Activated naive CD8-positive, alpha-beta T cell (primary cell): Measurements from ENCODE around the gene TMEM63C.

ENCODE experiments used
- H3K27ac Mint-ChIP-seq: one replicate; pipeline ENCODE4 v1.8.0; 2021; ENCODE audit warnings: mixed read lengths
- H3K27me3 Mint-ChIP-seq: one replicate; pipeline ENCODE4 v1.8.0; 2021; ENCODE audit warnings: mixed read lengths
- H3K36me3 Mint-ChIP-seq: one replicate; pipeline ENCODE4 v1.8.0; 2021; ENCODE audit warnings: mixed read lengths
- H3K4me1 Mint-ChIP-seq: one replicate; pipeline ENCODE4 v1.8.0; 2021; ENCODE audit warnings: low read depth, mixed read lengths
- H3K4me3 Mint-ChIP-seq: one replicate; pipeline ENCODE4 v1.8.0; 2021; ENCODE audit warnings: mild to moderate bottlenecking, mixed read lengths
- H3K9me3 Mint-ChIP-seq: one replicate; pipeline ENCODE4 v1.8.0; 2021; ENCODE audit warnings: low read depth, mixed read lengths

The TMEM63C gene

DNA sequence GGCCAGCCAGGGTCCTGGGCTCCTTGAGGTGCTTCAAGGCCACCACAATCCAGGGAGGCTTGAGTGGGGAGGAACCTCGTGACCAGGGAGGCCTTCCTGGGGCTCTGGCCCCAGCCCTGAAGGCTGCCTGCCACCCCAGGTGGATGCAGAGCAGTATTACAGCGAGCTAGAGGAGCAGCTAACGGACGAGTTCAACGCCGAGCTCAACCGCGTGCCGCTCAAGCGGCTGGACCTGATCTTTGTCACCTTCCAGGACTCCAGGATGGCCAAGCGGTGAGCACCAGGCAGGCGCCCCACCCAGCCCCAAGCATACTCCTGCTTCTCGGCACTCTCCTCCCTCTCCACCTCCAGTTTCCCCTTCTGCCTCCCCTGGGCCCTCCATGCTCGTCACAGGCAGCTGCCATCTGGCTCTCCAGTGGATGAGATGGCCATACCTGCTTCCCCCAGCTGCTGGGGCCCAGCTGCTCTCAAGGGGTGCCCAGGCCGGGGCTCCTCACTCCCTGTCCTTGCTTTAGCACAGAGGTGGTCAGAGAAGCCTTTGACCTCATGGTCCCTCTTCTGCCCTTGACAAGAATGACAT, 58.8 kb downstream of the TMEM63C start:
- H3K4me3 Mint-ChIP-seq = no peak overlapping the region
- no peaks in the 10 kb centered on the region for H3K27me3 Mint-ChIP-seq
- no peaks in the 10 kb centered on the region for H3K9me3 Mint-ChIP-seq
- no peaks in the 10 kb centered on the region for H3K36me3 Mint-ChIP-seq
- no peaks in the 10 kb centered on the region for H3K4me1 Mint-ChIP-seq
- H3K27ac Mint-ChIP-seq = no peak overlapping the region

DNA sequence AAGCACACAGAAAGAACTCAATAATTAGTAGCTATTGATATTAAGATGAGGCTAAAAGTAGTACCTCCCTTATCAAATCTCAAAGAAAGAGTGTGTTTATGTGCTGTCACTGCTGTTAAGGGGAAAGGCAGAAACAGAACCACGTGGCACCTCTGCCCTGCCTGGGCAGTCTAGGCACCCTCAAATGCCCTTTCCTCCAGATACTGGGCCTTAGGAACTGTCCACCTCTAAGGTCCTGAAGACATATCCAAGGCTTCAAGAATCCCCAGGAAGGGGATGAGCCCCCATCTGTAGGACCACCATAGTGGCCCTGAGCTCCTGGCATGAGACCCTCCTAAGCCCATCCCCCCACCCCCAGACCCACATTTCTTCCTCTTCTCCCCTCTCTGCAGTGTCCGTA, 60.4 kb downstream of the TMEM63C start:
- Mint-ChIP-seq H3K4me1 (no peaks in the 10 kb centered on the region), H3K27ac (no peak overlapping the region), H3K36me3 (no peaks in the 10 kb centered on the region), H3K27me3 (no peaks in the 10 kb centered on the region), H3K4me3 (no peak overlapping the region), H3K9me3 (no peaks in the 10 kb centered on the region)

DNA sequence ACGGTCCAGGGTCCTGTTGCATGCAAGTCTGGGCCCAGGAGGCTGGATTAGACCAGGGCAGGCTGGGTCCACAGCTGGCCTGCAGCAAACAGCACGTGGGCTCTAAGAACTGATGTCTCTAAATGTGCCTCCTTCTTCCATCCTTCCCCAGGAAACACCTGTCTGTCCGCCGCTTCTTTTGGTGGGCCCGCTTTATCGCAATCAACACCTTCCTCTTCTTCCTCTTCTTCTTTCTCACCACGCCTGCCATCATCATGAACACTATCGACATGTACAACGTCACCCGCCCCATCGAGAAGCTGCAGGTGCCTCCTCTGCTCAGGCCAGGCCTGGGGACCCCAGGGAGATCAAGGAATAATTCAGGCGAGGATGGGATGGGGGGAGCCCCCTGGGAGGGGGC, 61.2 kb downstream of the TMEM63C start:
- Mint-ChIP-seq H3K36me3 (no peaks in the 10 kb centered on the region), H3K4me1 (no peaks in the 10 kb centered on the region), H3K9me3 (no peaks in the 10 kb centered on the region), H3K27me3 (no peaks in the 10 kb centered on the region), H3K27ac (no peak overlapping the region), H3K4me3 (no peak overlapping the region)

DNA sequence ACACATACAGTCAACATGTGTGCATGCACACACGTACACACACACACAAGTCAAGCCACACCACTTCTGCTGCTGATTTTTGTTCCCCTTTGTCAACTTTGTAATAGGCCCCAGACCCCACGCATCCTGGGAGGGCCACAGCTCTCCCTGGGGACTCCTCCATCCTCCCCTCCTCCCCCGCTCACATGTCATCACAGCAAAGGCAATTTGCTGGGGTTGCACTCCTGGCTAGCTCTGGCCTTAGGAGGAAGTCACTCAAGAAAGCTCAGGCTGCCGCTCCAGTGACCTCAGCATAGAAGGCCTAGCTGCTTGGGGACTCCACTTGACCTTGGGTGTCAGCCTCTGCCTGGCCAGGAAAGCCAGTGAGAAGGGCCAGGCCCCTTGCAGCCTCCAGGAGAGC, 62.3 kb downstream of the TMEM63C start:
- Mint-ChIP-seq H3K36me3 (no peaks in the 10 kb centered on the region), H3K27me3 (no peaks in the 10 kb centered on the region), H3K4me3 (no peak overlapping the region), H3K27ac (no peak overlapping the region), H3K9me3 (no peaks in the 10 kb centered on the region), H3K4me1 (no peaks in the 10 kb centered on the region)

DNA sequence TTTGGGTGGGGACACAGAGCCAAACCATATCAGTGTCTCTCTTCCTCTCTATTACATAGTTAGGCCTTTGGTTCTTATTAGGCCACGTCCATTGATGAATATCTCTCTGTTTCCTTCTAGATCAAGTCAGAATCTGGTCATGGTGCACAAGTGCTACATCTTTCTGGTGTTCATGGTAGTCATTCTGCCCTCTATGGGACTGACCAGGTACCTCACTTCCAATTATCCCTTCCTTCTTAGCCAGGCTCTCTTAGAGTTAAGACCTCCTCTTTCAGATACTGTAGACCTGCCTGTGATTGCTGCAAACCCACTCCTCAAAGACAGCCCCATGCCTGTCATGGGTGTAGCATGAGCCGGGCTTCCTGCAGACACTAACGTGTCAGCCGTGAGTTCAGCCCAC, 64.2 kb downstream of the TMEM63C start:
- no peaks in the 10 kb centered on the region for H3K27me3 Mint-ChIP-seq
- no peak overlapping the region for H3K27ac Mint-ChIP-seq
- no peak overlapping the region for H3K4me3 Mint-ChIP-seq
- H3K9me3 Mint-ChIP-seq = no peaks in the 10 kb centered on the region
- H3K4me1 Mint-ChIP-seq = no peaks in the 10 kb centered on the region
- no peaks in the 10 kb centered on the region for H3K36me3 Mint-ChIP-seq

DNA sequence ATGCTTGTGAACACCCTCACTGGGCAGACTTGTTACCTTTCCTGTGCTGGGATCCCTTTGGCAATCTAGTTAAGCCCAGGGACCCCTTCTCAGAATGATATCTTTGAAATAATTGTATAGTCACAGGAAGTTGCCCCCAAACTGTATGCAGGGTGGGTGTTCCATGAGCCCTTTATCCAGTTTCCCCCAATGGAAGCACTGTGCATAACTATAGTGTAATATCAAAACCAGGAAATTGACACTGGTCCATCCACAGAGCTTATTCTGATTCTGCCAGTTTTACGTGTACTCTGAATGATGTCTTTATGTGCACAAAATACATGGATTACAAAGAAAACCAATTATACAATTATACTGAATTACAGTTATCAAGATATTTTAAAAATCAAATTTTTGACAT, 65.2 kb downstream of the TMEM63C start:
- H3K4me3 Mint-ChIP-seq = no peak overlapping the region
- H3K27me3 Mint-ChIP-seq = no peaks in the 10 kb centered on the region
- no peaks in the 10 kb centered on the region for H3K9me3 Mint-ChIP-seq
- no peak overlapping the region for H3K27ac Mint-ChIP-seq
- H3K4me1 Mint-ChIP-seq = no peaks in the 10 kb centered on the region
- no peaks in the 10 kb centered on the region for H3K36me3 Mint-ChIP-seq

DNA sequence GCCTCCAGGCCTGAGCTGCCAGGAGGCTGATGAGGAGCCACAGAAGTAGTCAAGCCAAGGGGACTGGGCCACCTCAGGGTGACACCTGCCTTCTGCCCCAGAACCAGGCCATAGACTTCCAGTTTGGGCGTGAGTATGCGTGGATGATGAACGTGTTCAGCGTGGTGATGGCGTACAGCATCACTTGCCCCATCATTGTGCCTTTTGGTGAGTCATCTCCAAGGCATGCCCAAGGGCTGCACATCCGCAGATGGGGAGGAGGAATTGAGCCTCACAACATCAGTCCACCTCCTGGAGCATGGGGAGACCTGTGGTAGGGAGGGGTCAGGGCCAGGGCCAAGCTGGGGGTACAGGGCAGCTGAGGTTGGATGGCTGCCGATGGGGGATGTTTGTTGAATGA, 67.1 kb downstream of the TMEM63C start:
- Mint-ChIP-seq H3K36me3 (no peaks in the 10 kb centered on the region), H3K9me3 (no peaks in the 10 kb centered on the region), H3K4me1 (no peaks in the 10 kb centered on the region), H3K27ac (no peak overlapping the region), H3K27me3 (no peaks in the 10 kb centered on the region), H3K4me3 (no peak overlapping the region)

DNA sequence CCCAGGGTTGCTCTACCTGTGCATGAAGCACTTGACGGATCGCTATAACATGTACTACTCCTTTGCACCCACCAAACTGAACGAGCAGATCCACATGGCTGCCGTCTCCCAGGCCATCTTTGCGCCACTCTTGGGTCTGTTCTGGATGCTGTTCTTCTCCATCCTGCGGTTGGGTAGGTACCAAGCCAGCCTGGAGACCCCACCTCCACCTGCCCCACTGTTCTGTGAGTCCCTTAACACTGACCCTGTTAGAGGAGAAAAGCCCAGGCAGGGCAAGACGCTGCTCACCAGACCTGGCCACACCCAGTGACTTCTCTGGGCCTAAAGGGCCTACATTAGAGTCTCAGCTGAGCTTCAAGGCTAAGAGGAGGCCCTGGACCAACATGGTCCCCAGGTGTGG, 67.7 kb downstream of the TMEM63C start:
- no peaks in the 10 kb centered on the region for H3K9me3 Mint-ChIP-seq
- H3K4me1 Mint-ChIP-seq = no peaks in the 10 kb centered on the region
- H3K27me3 Mint-ChIP-seq = no peaks in the 10 kb centered on the region
- no peak overlapping the region for H3K4me3 Mint-ChIP-seq
- H3K27ac Mint-ChIP-seq = no peak overlapping the region
- no peaks in the 10 kb centered on the region for H3K36me3 Mint-ChIP-seq

DNA sequence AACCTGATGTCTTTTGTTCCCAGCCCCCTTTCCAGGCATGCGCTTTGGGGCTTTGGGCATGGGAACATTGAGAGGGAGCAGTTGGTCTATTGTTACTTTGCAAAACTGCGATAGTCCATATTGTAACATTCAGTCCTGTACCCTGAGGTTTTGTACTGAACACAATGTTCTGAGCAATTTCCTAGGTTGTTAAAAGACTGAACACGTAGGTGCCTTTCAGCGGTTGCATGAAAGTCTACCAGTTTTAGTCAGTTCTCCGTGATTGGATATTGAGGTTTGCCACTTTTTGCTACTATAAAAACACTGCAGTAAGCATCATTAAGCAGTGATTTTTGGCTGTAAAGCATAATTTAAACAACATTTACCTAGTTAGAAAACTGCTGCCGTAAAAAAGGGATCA, 69.3 kb downstream of the TMEM63C start:
- Mint-ChIP-seq H3K27ac (no peak overlapping the region), H3K36me3 (no peaks in the 10 kb centered on the region), H3K4me1 (no peaks in the 10 kb centered on the region), H3K9me3 (no peaks in the 10 kb centered on the region), H3K4me3 (no peak overlapping the region), H3K27me3 (no peaks in the 10 kb centered on the region)

DNA sequence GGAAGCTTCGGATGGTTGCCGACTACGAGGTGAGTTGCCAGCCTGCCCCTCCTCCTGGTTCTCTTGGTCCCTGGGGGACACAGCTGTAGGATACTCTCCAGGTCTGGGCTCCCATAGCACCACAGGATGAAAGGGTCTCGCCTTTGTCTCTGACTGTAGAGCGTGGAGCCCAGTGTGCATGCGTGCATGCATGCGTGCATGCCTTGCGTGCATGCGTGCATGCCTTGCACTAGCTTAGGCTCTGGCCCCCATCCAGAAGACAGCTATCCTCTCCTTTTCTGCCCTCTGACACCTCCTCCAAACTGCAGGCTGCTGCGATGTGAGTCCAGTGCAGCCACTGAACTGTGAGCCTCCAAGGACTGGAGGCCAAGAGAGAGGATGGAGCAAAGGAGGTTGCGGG, 70.3 kb downstream of the TMEM63C start:
- no peak overlapping the region for H3K4me3 Mint-ChIP-seq
- no peak overlapping the region for H3K27ac Mint-ChIP-seq
- no peaks in the 10 kb centered on the region for H3K27me3 Mint-ChIP-seq
- no peaks in the 10 kb centered on the region for H3K36me3 Mint-ChIP-seq
- H3K4me1 Mint-ChIP-seq = no peaks in the 10 kb centered on the region
- H3K9me3 Mint-ChIP-seq = no peaks in the 10 kb centered on the region

DNA sequence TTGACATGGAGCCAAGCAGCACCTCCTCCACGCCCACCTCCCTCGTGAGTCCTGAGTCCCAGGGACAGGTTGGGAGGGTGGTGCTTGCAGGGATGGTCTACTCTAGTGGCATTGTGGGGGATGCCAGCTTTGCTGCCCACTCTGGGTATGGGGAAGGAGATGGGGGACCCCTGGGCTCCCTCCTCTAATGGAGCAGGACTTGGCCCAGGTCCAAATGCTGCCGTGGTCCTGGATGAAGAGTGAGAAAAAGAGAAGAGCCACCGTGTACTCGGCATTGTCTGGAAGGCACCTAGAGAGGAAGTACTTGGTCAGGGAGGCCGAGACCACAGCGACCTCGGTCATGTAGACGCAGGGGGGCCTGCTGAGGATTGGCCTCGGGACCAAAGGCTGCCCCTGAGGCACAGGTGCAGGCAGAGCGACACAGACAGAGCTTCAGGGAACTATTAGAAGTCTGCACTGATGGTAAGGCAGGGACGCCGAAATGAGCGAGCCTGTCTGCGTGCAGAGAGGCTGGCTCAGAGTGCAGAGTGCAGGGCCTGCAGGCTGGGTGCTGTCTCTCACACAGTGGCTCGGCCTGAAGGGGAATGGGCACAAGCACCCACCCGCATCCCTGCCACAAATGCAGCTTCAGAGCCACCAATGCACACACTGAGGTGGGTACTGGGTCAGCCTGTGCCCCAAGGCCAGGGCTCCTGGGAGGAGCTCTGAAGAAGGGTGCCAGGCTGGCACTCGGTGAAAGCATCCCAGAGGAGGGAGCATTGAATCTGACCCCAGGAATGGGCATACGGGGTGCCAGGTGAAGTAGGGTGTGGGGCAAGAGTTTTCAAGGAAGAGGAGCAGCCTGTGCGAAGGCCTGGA, 72.0 kb downstream of the TMEM63C start:
- no peaks in the 10 kb centered on the region for H3K4me1 Mint-ChIP-seq
- no peaks in the 10 kb centered on the region for H3K9me3 Mint-ChIP-seq
- H3K27ac Mint-ChIP-seq = no peak overlapping the region
- H3K4me3 Mint-ChIP-seq = no peak overlapping the region
- no peaks in the 10 kb centered on the region for H3K36me3 Mint-ChIP-seq
- no peaks in the 10 kb centered on the region for H3K27me3 Mint-ChIP-seq

DNA sequence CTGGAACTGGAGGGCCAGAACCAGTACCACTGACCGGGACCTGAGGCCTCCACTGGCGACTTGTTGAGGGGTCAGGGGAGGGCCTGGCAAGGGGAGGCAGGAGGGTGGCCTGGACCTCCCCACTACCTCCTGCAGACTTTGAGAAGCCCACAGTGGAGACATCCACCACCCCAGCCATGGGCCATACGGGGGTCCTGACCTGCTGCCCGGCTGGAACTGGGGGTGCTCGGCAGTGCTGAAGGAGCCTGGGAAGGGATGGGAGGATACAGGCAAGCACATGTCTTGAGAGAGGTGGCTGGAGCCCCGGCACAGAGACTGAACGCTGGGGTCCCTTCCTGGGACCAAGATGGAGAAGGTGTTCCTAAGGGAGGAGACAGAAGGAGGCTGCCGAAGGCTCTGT, 75.1 kb downstream of the TMEM63C start:
- H3K4me3 Mint-ChIP-seq = no peak overlapping the region
- H3K27ac Mint-ChIP-seq = no peak overlapping the region

DNA sequence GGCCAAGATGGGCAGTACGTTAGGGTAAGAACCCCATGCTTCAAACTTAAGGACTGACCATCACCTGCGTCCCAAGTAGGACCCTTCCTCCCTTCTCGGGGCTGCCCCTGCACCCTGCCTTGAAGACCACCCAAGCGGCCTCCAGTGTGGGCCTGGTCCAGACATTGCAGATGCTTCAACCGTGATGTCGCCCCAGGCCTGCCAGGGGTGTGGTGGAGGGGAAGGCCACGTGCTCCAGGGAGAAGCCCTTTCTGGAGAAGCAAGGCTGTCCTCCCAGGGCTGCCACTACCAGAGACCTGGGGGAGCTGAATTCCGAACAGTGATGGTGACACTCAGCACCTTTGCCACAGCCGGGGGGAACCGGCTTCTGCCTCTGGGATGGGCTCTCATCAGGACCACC, 76.1 kb downstream of the TMEM63C start:
- Mint-ChIP-seq H3K27ac (no peak overlapping the region), H3K9me3 (no peaks in the 10 kb centered on the region), H3K36me3 (no peaks in the 10 kb centered on the region), H3K27me3 (no peaks in the 10 kb centered on the region), H3K4me3 (no peak overlapping the region), H3K4me1 (no peaks in the 10 kb centered on the region)

More for the DNA sequence above, 75.1 kb downstream of the TMEM63C start:
- Mint-ChIP-seq H3K4me1 (no peaks in the 10 kb centered on the region), H3K36me3 (no peaks in the 10 kb centered on the region), H3K27me3 (no peaks in the 10 kb centered on the region), H3K9me3 (no peaks in the 10 kb centered on the region)

DNA sequence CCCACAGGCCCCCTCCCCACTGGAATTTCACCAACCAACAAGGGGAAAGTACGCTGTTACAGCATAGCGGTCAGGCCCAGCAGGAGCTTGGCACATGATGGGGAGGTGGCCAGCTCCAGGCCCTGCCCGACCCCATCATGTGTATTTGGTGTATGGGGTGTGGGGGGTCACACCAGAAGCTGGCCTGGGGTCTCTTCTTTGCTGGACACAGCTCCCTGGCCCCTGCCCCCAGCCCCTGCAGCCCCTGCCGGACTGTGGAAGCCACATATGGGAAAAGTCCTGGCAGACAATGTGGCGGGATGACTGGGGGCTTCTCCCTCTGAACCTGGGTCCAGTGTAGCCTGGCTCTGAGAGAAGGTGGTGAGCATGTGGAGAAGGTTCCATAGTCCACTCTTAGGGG, 77.0 kb downstream of the TMEM63C start:
- Mint-ChIP-seq H3K27me3 (no peaks in the 10 kb centered on the region), H3K4me1 (no peaks in the 10 kb centered on the region), H3K4me3 (no peak overlapping the region), H3K27ac (no peak overlapping the region), H3K9me3 (no peaks in the 10 kb centered on the region), H3K36me3 (no peaks in the 10 kb centered on the region)

DNA sequence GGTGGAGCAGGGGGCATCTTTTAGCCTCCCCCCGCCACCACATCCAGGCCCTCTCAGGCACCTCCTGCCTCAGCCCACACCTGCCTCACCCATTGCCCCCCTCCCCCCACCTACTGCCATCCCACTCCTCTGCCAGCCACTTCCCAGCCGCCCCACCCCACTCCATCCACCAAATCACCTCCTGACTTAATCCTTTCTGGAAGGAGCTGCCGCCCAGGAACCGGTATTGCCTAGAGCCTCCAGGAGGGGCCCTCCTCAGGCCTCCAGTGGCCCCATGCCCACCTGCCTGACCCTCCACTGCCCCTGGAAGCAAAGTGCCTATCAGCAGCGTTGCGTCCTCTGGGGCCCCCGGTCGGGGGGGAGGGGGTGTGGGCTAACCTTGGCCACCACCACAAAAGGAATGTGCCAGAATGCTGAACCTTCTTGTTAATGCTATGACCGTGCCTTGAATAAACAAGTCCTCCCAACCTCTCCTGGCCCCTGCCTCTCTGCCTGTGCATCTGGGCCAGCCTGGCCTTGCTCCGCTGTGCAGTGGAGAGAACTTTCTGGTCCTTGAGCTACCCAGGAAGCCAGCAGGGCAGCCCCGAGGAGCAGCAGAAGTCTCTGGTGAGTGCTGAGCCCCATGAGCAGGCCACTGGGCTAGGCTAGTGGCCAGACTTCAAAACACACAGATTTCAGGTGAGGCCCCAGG, 77.6 kb downstream of the TMEM63C start:
- no peak overlapping the region for H3K27ac Mint-ChIP-seq

More for the DNA sequence above, 77.6 kb downstream of the TMEM63C start:
- H3K4me1 Mint-ChIP-seq = no peaks in the 10 kb centered on the region
- no peaks in the 10 kb centered on the region for H3K36me3 Mint-ChIP-seq
- no peaks in the 10 kb centered on the region for H3K9me3 Mint-ChIP-seq
- no peak overlapping the region for H3K4me3 Mint-ChIP-seq
- H3K27me3 Mint-ChIP-seq = no peaks in the 10 kb centered on the region
